K562 (cell line): ENCODE measurements around the gene RDH5. TPM values are rescaled to one million over a fixed set of nuclear protein-coding genes. Genes with fewer than 3 reads are reported as not detected.

Source experiments
- DPF2 ChIP-seq: fragments of 450-650 bp; IDR thresholded peaks from 2 replicates; pipeline ENCODE4 v1.6.1; 2016
- GATA2 ChIP-seq: sonication (generic); formaldehyde crosslinking; IDR thresholded peaks from 2 replicates; pipeline ENCODE4 v1.4.0; 2020; ENCODE audit warnings: mild to moderate bottlenecking, missing genetic modification reagents
- RB1 ChIP-seq: fragments of 450-650 bp; IDR thresholded peaks from 2 replicates; pipeline ENCODE4 v1.6.1; 2017; ENCODE audit warnings: low read depth, mild to moderate bottlenecking
- RBM17 ChIP-seq: fragments of 200-400 bp; formaldehyde crosslinking; IDR thresholded peaks from 2 replicates; pipeline ENCODE4 v1.6.1; 2017; ENCODE audit warnings: low read depth, mild to moderate bottlenecking, low read length, borderline replicate concordance
- SAP30 ChIP-seq: fragments of 200-600 bp; sonication (generic); IDR thresholded peaks from 2 replicates; pipeline ENCODE4 v1.6.1; 2012; ENCODE audit warnings: borderline replicate concordance, low read depth, mild to moderate bottlenecking, moderate library complexity, low read length, control low read depth, inconsistent platforms; ENCODE audit not compliant: insufficient read depth, poor library complexity, severe bottlenecking
- SP2 ChIP-seq: IDR thresholded peaks from 2 replicates; pipeline ENCODE4 v1.6.1; 2011; ENCODE audit warnings: mild to moderate bottlenecking, low read depth, low read length, moderate library complexity; ENCODE audit not compliant: poor library complexity, severe bottlenecking; ENCODE audit errors: extremely low read depth
- SREBF1 ChIP-seq: fragments of 150-350 bp; IDR thresholded peaks from 2 replicates; pipeline ENCODE4 v1.6.1; 2014; ENCODE audit warnings: antibody characterized with exemption, low read depth, low read length, borderline replicate concordance
- ZBTB8A ChIP-seq: fragments of 450-650 bp; IDR thresholded peaks from 2 replicates; pipeline ENCODE4 v1.6.1; 2018; ENCODE audit warnings: mild to moderate bottlenecking, moderate library complexity; ENCODE audit not compliant: partially characterized antibody
- ZNF143 ChIP-seq: sonication (generic); formaldehyde crosslinking; IDR thresholded peaks from 2 replicates; pipeline ENCODE4 v1.9.0; 2022; ENCODE audit warnings: mild to moderate bottlenecking, missing genetic modification reagents
- polyA plus RNA-seq, 8 experiments: library from polyadenylated mRNA; depleted of rRNA in 4 of 8; stranded (reverse) in 5 of 8; unstranded in 3 of 8; fragments of >200 nt; fragmentation: Nextera tagmentation in 2 of 8; fragmentation: Illumina TruSeq in 1 of 8; extraction: Ambion mirVana in 2 of 8; extraction: Trizol in 1 of 8; gene quantifications; 2 replicates each; pipeline versions ENCODE4 v1.2.1 to v1.2.3, GENCODE V29; 2011 to 2014; ENCODE audit warnings: inconsistent platforms in 1 of 8, missing spikeins in 1 of 8
- total RNA-seq, 7 experiments: library from RNA; depleted of rRNA in 6 of 7; stranded (reverse); fragments of >200 nt in 6 of 7; fragmentation: Illumina TruSeq in 2 of 7; extraction: Trizol in 2 of 7; gene quantifications; 2 replicates each; pipeline versions ENCODE4 v1.2.1 to v1.2.3, GENCODE V29; 2011 to 2021; ENCODE audit warnings: low replicate concordance in 1 of 7
- TF ChIP-seq, protein P1 (sequence below): fragments of 250-450 bp; sonication (Bioruptor Pico); IDR thresholded peaks from 2 replicates; pipeline ENCODE4 v1.8.0; 2021; ENCODE audit warnings: borderline replicate concordance, mild to moderate bottlenecking, moderate library complexity; ENCODE audit not compliant: poor library complexity, severe bottlenecking
- TF ChIP-seq, protein P2 (sequence below): fragments of 250-450 bp; sonication (Bioruptor Pico); IDR thresholded peaks from 2 replicates; pipeline ENCODE4 v1.8.0; 2022; ENCODE audit warnings: inconsistent platforms
- TF ChIP-seq, protein P3 (sequence below), 2 experiments: IDR thresholded peaks; 2 replicates each; pipeline ENCODE4 v1.6.1; 2012; ENCODE audit warnings: improper control_type of control experiment in 2 of 2, low read depth in 2 of 2, low read length in 2 of 2, borderline replicate concordance in 1 of 2

RDH5 gene
- total and polyA plus RNA-seq, 9 of the 15 experiments (the other 6 are each of a cell fraction or from before 2014, with no cell fraction given) = 0.28 to 2.0 (median 1.1) TPM; not detected in 1

DNA sequence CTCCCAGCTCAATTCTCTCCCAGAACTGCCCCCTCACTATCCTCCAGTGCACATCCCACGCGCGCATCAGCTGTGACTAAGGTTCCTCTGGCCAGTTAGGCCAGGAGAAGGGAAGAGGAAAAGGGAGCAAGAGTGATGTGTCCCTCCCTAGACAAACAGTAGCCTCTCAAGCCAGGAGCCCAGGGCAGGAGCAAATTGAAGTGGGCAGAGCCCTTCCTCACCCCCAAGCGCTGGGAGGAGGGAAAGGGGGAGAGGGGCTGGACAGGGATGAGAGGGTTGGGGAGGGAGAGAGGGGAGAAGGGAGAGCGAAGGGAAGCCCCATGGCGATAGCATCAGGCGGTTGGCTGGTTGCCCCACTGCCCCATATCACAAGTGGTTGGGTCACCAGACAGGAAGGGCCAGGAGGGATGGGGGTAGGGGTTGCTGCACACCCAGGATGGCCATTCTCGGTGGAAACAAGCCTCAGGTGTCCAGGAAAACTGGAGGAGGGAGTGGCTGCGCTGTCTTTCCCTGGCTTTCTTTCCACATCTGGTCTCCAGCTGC, 7.5 kb downstream of the RDH5 start (continued):
- TF ChIP-seq SP2 (no peak), ZNF143 (CRISPR knock-in tag) (0 out of 2 replicates have a peak, but pooled peaks have one; percentile 34), RBM17 (no peak), SREBF1 (no peak), DPF2 (peak; percentile 71), RB1 (no peak), GATA2 (CRISPR knock-in tag) (peak; percentile 38; the same call in 1 of the 2 replicates), SAP30 (peak; percentile 51), ZBTB8A (no peak)
- TF ChIP-seq, protein P1, sequence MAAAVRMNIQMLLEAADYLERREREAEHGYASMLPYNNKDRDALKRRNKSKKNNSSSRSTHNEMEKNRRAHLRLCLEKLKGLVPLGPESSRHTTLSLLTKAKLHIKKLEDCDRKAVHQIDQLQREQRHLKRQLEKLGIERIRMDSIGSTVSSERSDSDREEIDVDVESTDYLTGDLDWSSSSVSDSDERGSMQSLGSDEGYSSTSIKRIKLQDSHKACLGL (CRISPR knock-in tag) = no peak
- TF ChIP-seq, protein P2, sequence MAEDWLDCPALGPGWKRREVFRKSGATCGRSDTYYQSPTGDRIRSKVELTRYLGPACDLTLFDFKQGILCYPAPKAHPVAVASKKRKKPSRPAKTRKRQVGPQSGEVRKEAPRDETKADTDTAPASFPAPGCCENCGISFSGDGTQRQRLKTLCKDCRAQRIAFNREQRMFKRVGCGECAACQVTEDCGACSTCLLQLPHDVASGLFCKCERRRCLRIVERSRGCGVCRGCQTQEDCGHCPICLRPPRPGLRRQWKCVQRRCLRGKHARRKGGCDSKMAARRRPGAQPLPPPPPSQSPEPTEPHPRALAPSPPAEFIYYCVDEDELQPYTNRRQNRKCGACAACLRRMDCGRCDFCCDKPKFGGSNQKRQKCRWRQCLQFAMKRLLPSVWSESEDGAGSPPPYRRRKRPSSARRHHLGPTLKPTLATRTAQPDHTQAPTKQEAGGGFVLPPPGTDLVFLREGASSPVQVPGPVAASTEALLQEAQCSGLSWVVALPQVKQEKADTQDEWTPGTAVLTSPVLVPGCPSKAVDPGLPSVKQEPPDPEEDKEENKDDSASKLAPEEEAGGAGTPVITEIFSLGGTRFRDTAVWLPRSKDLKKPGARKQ (CRISPR knock-in tag) = no peak
- TF ChIP-seq, protein P3, sequence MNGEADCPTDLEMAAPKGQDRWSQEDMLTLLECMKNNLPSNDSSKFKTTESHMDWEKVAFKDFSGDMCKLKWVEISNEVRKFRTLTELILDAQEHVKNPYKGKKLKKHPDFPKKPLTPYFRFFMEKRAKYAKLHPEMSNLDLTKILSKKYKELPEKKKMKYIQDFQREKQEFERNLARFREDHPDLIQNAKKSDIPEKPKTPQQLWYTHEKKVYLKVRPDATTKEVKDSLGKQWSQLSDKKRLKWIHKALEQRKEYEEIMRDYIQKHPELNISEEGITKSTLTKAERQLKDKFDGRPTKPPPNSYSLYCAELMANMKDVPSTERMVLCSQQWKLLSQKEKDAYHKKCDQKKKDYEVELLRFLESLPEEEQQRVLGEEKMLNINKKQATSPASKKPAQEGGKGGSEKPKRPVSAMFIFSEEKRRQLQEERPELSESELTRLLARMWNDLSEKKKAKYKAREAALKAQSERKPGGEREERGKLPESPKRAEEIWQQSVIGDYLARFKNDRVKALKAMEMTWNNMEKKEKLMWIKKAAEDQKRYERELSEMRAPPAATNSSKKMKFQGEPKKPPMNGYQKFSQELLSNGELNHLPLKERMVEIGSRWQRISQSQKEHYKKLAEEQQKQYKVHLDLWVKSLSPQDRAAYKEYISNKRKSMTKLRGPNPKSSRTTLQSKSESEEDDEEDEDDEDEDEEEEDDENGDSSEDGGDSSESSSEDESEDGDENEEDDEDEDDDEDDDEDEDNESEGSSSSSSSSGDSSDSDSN (IDR thresholded peaks at IDR 0.05; ENCODE audit: borderline replicate concordance in 1 of 2, low read depth in 2 of 2, low read length in 2 of 2) = 0 out of 4 replicates have a peak, but pooled peaks of 1 of the 2 experiments have one; percentile 52
